Cardiac muscle cell (in vitro differentiated cells and primary cell): ENCODE measurements around the gene GRM1. TPM values are rescaled to one million over a fixed set of nuclear protein-coding genes. Genes with fewer than 3 reads are reported as not detected.
A peak's percentile ranks its signal among the peaks of the same experiment; 100 is the strongest.

Experiments used
- DNase-seq, 2 donors: peaks; one replicate each; pipeline versions ENCODE4 v3.0.0 to v3.0.0-alpha.2; 2010 to 2017; ENCODE audit warnings: low read depth in 1 of 2, low spot score in 1 of 2
- H3K27ac ChIP-seq: fragments of 200-600 bp; sonication (generic); 2 replicates; pipeline ENCODE4 v1.5.1; 2016
- H3K27me3 ChIP-seq: fragments of 200-600 bp; sonication (generic); 2 replicates; pipeline ENCODE4 v1.6.0; 2016; ENCODE audit warnings: control low read depth
- H3K36me3 ChIP-seq: fragments of 200-600 bp; sonication (generic); 2 replicates; pipeline ENCODE4 v1.5.1; 2016; ENCODE audit warnings: control low read depth
- H3K4me1 ChIP-seq: fragments of 200-600 bp; sonication (generic); 2 replicates; pipeline ENCODE4 v1.8.1; 2017; ENCODE audit warnings: low read depth, mild to moderate bottlenecking, mixed run types
- H3K4me3 ChIP-seq: fragments of 200-600 bp; sonication (generic); 2 replicates; pipeline ENCODE4 v1.5.1; 2016; ENCODE audit warnings: mild to moderate bottlenecking
- H3K9me3 ChIP-seq: fragments of 200-600 bp; sonication (generic); 2 replicates; pipeline ENCODE4 v1.5.1; 2017; ENCODE audit warnings: low read depth, mild to moderate bottlenecking, control low read depth
- CTCF ChIP-seq: IDR thresholded peaks from 2 replicates; pipeline ENCODE4 v1.5.1; 2012; ENCODE audit warnings: low read depth, mild to moderate bottlenecking, low read length
- polyA plus RNA-seq: library from polyadenylated mRNA; unstranded; fragments of >200 nt; fragmentation: Nextera tagmentation; extraction: Ambion mirVana; gene quantifications from 2 replicates; pipeline ENCODE4 v1.2.1, GENCODE V29; 2016
- total RNA-seq: library from RNA; depleted of rRNA; stranded (reverse); fragments of >200 nt; gene quantifications from 2 replicates; pipeline ENCODE4 v1.2.3, GENCODE V29; 2016

The GRM1 gene
- total and polyA plus RNA-seq, 2 experiments from 2014 or later = 0.54 TPM; not detected in 1

- Histone ChIP-seq H3K4me1 (no peaks in the 10 kb centered on the region), H3K27me3 (no peaks in the 10 kb centered on the region), H3K9me3 (no peaks in the 10 kb centered on the region), H3K36me3 (no peaks in the 10 kb centered on the region), H3K4me3 (no peak overlapping the region), H3K27ac (no peak overlapping the region)
- peak; percentile 35 for TF ChIP-seq CTCF
- peak; percentile 40 to 66 for DNase-seq
Measured at GRCh38 chr6:146041282-146041681, 12.4 kb downstream of the GRM1 start.

DNA sequence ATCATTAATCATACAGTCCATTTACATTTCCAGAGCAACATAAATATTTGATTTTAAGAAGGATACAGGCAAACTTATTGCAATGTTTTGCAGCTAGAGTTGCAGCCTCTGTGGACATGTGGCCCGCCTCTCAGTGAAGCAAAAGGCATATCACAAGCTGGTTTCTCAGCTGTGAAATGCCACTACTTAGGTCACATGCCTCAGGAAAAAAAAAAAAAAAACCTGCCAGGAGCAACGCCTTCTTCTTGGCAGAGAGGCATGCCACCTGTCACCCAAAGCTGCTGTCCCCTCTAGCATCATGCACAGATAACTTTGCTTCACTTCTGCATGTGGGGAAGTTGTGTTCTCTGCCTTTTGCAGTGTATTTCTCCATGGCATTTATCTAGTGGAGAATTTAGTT, 18.5 kb downstream of the GRM1 start:
- no peak for DNase-seq
- H3K9me3 ChIP-seq = no peaks in the 10 kb centered on the region
- no peak overlapping the region for H3K4me3 ChIP-seq
- TF ChIP-seq CTCF = no peak
- no peak overlapping the region for H3K27ac ChIP-seq
- no peaks in the 10 kb centered on the region for H3K27me3 ChIP-seq
- no peaks in the 10 kb centered on the region for H3K36me3 ChIP-seq
- H3K4me1 ChIP-seq = no peaks in the 10 kb centered on the region

- H3K4me1 ChIP-seq = no peaks in the 10 kb centered on the region
Measured at GRCh38 chr6:146050168-146050567, 21.3 kb downstream of the GRM1 start.

DNA sequence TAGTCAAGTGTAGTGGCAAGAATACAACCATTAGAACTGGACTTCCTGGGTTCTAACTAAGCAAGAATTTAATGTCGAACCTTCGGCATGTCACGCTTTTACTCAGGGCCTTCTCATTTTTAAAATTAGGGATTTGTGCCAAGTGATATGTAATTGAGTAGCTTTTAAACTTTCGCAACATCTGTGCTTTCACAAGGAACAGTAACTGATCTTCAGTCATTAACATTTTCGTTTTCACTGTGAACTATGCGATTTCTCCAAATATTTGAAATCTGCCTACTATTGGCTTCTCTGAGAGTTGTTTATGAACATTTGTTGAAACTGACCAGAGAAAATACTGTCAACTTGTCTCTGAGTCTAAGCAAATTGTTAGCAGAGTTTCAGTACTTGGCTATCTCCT, 27.6 kb downstream of the GRM1 start:
- Histone ChIP-seq H3K9me3 (no peaks in the 10 kb centered on the region), H3K4me3 (no peak overlapping the region), H3K4me1 (no peaks in the 10 kb centered on the region), H3K36me3 (no peaks in the 10 kb centered on the region), H3K27me3 (no peaks in the 10 kb centered on the region), H3K27ac (no peak overlapping the region)
- no peak for DNase-seq
- TF ChIP-seq CTCF = no peak

More at GRCh38 chr6:146050168-146050567, 21.3 kb downstream of the GRM1 start:
- DNase-seq = no peak
- Histone ChIP-seq H3K9me3 (no peaks in the 10 kb centered on the region), H3K36me3 (no peaks in the 10 kb centered on the region), H3K27me3 (no peaks in the 10 kb centered on the region), H3K27ac (no peak overlapping the region), H3K4me3 (no peak overlapping the region)
- no peak for TF ChIP-seq CTCF

DNA sequence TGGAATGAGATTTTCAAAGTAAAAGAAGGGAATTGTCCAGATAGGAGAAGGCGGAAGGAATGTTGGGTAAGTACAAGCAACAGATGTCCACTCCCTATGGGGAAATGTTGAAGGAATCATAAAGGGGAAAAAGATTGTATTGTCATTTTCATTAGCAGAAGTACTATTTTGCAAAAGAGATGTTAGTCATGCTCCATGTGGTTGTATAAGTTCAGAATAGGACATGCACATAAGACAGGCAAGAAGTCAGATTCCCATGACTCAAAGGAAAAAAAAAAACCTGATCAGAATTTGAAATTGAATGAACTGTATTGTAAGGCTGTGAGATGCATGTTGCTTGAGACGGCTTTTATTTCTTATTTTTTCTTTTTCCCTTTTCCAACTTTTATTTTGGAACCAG, 36.8 kb downstream of the GRM1 start:
- no peak for DNase-seq
- Histone ChIP-seq H3K4me1 (no peaks in the 10 kb centered on the region), H3K36me3 (no peaks in the 10 kb centered on the region), H3K4me3 (no peak overlapping the region), H3K9me3 (no peaks in the 10 kb centered on the region), H3K27me3 (no peaks in the 10 kb centered on the region), H3K27ac (no peak overlapping the region)
- no peak for TF ChIP-seq CTCF

DNA sequence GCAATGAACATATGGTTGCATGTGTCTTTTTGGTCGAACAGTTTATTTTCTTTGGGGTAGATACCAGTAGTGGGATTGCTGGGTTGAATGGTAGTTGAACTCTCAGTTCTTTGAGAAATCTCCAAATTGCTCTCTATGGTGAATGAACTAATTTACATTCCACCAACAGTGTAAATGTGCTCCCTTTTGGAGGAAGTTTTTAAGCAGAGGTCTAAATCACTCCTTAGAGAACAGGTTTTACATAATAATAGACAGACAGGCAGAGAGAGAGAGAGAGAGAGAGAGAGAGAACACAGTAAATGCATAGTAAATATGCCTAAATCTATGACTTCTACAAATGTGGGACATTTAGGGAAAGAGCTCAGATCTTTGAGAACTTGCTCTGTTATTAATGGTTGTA, 37.6 kb downstream of the GRM1 start:
- DNase-seq = no peak
- Histone ChIP-seq H3K4me3 (no peak overlapping the region), H3K27me3 (no peaks in the 10 kb centered on the region), H3K9me3 (no peaks in the 10 kb centered on the region), H3K27ac (no peak overlapping the region), H3K36me3 (no peaks in the 10 kb centered on the region), H3K4me1 (no peaks in the 10 kb centered on the region)
- TF ChIP-seq CTCF = no peak
